Activated naive CD4-positive, alpha-beta T cell treated with anti-CD3 and anti-CD28 coated beads for 36 hours (primary cell): ENCODE measurements around the gene GRIK2. TPM values are rescaled to one million over a fixed set of nuclear protein-coding genes. Genes with fewer than 3 reads are reported as not detected.

ENCODE experiments used
- CTCF ChIA-PET: fragments of 350-600 bp; sonication (Branson Sonifier 250); formaldehyde crosslinking; loops from one replicate; lab custom pipeline; 2021; ENCODE audit warnings: antibody characterized with exemption; lab: Charles Lee
- DNase-seq: peaks from one replicate; pipeline ENCODE4 v3.0.0-alpha.2; 2020
- H3K27ac Mint-ChIP-seq: one replicate; pipeline ENCODE4 v1.8.0; 2021; ENCODE audit warnings: mild to moderate bottlenecking, mixed read lengths
- H3K27me3 Mint-ChIP-seq: one replicate; pipeline ENCODE4 v1.8.0; 2021; ENCODE audit warnings: low read depth, mixed read lengths
- H3K36me3 Mint-ChIP-seq: one replicate; pipeline ENCODE4 v1.8.0; 2021; ENCODE audit warnings: low read depth, mixed read lengths
- H3K4me1 Mint-ChIP-seq: one replicate; pipeline ENCODE4 v1.8.0; 2021; ENCODE audit warnings: low read depth, mixed read lengths
- H3K4me3 Mint-ChIP-seq: one replicate; pipeline ENCODE4 v1.8.0; 2021; ENCODE audit warnings: mild to moderate bottlenecking, moderate library complexity, mixed read lengths
- H3K9me3 Mint-ChIP-seq: one replicate; pipeline ENCODE4 v1.8.0; 2021; ENCODE audit warnings: mixed read lengths
- intact Hi-C: fragments of 100-400 bp; cut with micrococcal nuclease; formaldehyde crosslinking; loops from one replicate; pipeline ENCODE4 v1.15.1; 2023
- total RNA-seq, 2 experiments: library from RNA; stranded (reverse); gene quantifications; one replicate each; pipeline ENCODE4 v1.2.3, GENCODE V29; 2021

Gene GRIK2
- total RNA-seq, 2 experiments from 2014 or later: not detected

DNA sequence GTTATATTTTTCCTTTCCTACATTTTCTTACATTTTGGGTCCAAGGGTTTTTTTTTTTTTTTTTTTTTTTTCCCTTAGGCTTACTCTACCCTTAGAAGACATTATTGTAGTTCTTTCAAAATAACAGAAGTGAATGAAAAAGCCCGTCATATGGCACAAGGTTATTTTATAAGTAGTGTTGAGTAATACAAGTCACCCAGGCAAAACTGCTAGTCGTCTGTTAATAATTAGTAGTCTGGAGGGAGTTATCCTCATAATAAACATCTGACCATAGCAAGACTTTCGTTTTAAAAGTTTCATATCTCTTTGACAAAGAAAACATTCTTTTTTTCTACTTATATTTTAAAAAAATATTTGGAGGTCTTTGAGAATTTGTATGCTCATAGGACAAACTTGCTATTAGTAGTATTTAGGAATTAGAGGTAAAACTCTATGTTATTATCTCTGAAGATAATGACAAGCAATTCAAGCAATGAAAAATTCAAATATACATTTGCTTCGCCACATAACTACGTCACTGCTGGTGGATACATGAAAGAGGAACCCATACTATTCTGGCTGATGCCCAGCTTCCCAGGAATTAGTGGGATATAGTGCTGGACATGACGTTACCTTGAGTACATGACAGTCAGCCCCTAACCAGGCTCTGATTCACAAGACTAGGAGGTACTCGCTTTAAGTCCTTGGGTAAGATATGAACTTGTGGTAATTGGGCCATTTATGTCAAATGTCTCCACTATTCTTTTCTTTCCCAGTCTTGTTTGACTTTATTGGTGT, 532.8 kb downstream of the GRIK2 start:
- CTCF ChIA-PET: no interaction called here
- Mint-ChIP-seq H3K9me3 (peaks cover 2% of the 10 kb centered on the region), H3K36me3 (no peaks in the 10 kb centered on the region), H3K27me3 (no peaks in the 10 kb centered on the region), H3K4me3 (no peak overlapping the region), H3K27ac (no peak overlapping the region), H3K4me1 (no peaks in the 10 kb centered on the region)
- DNase-seq: no peak
- intact Hi-C loops: no loop called here

GRCh38 chr6:101931766-101932165, 538.3 kb downstream of the GRIK2 start:
- Mint-ChIP-seq H3K9me3 (no peaks in the 10 kb centered on the region), H3K36me3 (no peaks in the 10 kb centered on the region), H3K4me1 (no peaks in the 10 kb centered on the region), H3K27ac (no peak overlapping the region), H3K27me3 (no peaks in the 10 kb centered on the region), H3K4me3 (no peak overlapping the region)
- no peak for DNase-seq
- intact Hi-C loops: no loop called here
- CTCF ChIA-PET: no interaction called here

GRCh38 chr6:101932704-101933103, 539.2 kb downstream of the GRIK2 start:
- no peaks in the 10 kb centered on the region for H3K9me3 Mint-ChIP-seq
- H3K4me3 Mint-ChIP-seq: no peak overlapping the region
- CTCF ChIA-PET: no interaction called here
- DNase-seq: no peak
- no peak overlapping the region for H3K27ac Mint-ChIP-seq
- H3K4me1 Mint-ChIP-seq: no peaks in the 10 kb centered on the region
- H3K27me3 Mint-ChIP-seq: no peaks in the 10 kb centered on the region
- intact Hi-C loops: no loop called here
- no peaks in the 10 kb centered on the region for H3K36me3 Mint-ChIP-seq

GRCh38 chr6:101935732-101936131, 542.2 kb downstream of the GRIK2 start:
- DNase-seq: no peak
- CTCF ChIA-PET: no interaction called here
- Mint-ChIP-seq H3K9me3 (no peaks in the 10 kb centered on the region), H3K4me3 (no peak overlapping the region), H3K4me1 (no peaks in the 10 kb centered on the region), H3K27ac (no peak overlapping the region), H3K27me3 (no peaks in the 10 kb centered on the region), H3K36me3 (no peaks in the 10 kb centered on the region)
- intact Hi-C loops: no loop called here

DNA sequence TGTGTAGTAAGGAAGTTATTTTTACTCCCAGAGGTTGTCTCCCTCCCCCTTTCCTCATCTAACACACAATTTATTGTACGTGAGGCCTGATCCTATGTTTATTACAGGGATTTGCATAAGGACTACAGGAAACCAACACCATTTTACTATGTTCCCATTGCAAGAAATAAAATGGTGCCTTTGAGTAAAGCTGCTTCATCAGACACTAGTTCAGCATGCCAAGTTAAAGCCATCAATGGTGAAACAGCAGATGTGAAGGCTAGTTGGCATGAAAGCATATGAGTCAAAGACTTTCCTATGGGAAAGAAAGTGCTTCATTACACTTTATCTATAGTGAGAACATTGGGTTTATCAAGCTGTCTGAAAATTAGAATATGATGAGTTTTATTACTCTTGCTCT, 543.0 kb downstream of the GRIK2 start:
- Mint-ChIP-seq H3K27ac (no peak overlapping the region), H3K27me3 (no peaks in the 10 kb centered on the region), H3K4me1 (no peaks in the 10 kb centered on the region), H3K4me3 (no peak overlapping the region), H3K36me3 (no peaks in the 10 kb centered on the region), H3K9me3 (no peaks in the 10 kb centered on the region)
- intact Hi-C loops: no loop called here
- CTCF ChIA-PET: no interaction called here
- no peak for DNase-seq

- CTCF ChIA-PET: no interaction called here
- no peaks in the 10 kb centered on the region for H3K9me3 Mint-ChIP-seq
- H3K4me1 Mint-ChIP-seq: no peaks in the 10 kb centered on the region
- H3K27ac Mint-ChIP-seq: no peak overlapping the region
- no peak overlapping the region for H3K4me3 Mint-ChIP-seq
- no peaks in the 10 kb centered on the region for H3K27me3 Mint-ChIP-seq
- H3K36me3 Mint-ChIP-seq: no peaks in the 10 kb centered on the region
- DNase-seq: no peak
- intact Hi-C loops: no loop called here
These were observed 543.6 kb downstream of the GRIK2 start for GRCh38 chr6:101937108-101937507.

DNA sequence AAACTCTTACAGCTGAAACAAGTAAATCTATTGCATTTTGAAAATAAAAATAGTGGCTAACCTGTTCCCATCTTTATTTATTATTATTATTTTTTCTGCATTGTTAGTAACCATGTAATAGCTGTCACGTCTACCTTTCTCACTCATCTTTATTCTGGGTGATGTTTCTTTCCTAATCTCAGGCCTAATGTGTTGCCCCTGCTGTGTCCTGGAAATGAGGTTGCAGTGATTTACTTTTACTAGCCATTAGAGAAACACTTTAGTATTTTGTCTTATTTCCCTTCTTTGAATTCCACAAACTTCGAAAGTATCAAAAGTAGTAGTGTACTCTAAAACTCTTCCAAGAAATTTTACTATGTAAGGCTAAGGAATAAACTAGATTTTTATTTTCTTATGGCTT, 546.9 kb downstream of the GRIK2 start:
- Mint-ChIP-seq H3K4me1 (no peaks in the 10 kb centered on the region), H3K9me3 (peaks cover 2% of the 10 kb centered on the region), H3K4me3 (no peak overlapping the region), H3K27ac (no peak overlapping the region), H3K27me3 (no peaks in the 10 kb centered on the region), H3K36me3 (no peaks in the 10 kb centered on the region)
- no peak for DNase-seq
- CTCF ChIA-PET: no interaction called here
- intact Hi-C loops: no loop called here

- Mint-ChIP-seq H3K27me3 (no peaks in the 10 kb centered on the region), H3K9me3 (peaks cover 6% of the 10 kb centered on the region), H3K4me1 (no peaks in the 10 kb centered on the region), H3K4me3 (no peak overlapping the region), H3K27ac (no peak overlapping the region), H3K36me3 (no peaks in the 10 kb centered on the region)
- no peak for DNase-seq
- intact Hi-C loops: no loop called here
- CTCF ChIA-PET: no interaction called here
These were observed 563.5 kb downstream of the GRIK2 start for GRCh38 chr6:101956961-101957360.

- H3K4me1 Mint-ChIP-seq: no peaks in the 10 kb centered on the region
- no peak for DNase-seq
- no peak overlapping the region for H3K4me3 Mint-ChIP-seq
- H3K27me3 Mint-ChIP-seq: no peaks in the 10 kb centered on the region
- no peak overlapping the region for H3K27ac Mint-ChIP-seq
- no peaks in the 10 kb centered on the region for H3K36me3 Mint-ChIP-seq
- intact Hi-C loops: no loop called here
- peaks cover 8% of the 10 kb centered on the region for H3K9me3 Mint-ChIP-seq
- CTCF ChIA-PET: no interaction called here
These were observed 567.8 kb downstream of the GRIK2 start for GRCh38 chr6:101961357-101961756.

GRCh38 chr6:101980924-101981323, 587.4 kb downstream of the GRIK2 start:
- Mint-ChIP-seq H3K27me3 (no peaks in the 10 kb centered on the region), H3K4me3 (no peak overlapping the region), H3K27ac (no peak overlapping the region), H3K36me3 (no peaks in the 10 kb centered on the region), H3K9me3 (peaks cover 7% of the 10 kb centered on the region), H3K4me1 (no peaks in the 10 kb centered on the region)
- CTCF ChIA-PET: no interaction called here
- intact Hi-C loops: no loop called here
- no peak for DNase-seq

GRCh38 chr6:101986476-101986875, 593.0 kb downstream of the GRIK2 start:
- Mint-ChIP-seq H3K4me1 (no peaks in the 10 kb centered on the region), H3K27me3 (no peaks in the 10 kb centered on the region), H3K27ac (no peak overlapping the region), H3K4me3 (no peak overlapping the region), H3K9me3 (no peaks in the 10 kb centered on the region), H3K36me3 (no peaks in the 10 kb centered on the region)
- CTCF ChIA-PET: no interaction called here
- intact Hi-C loops: no loop called here
- DNase-seq: no peak

GRCh38 chr6:101992286-101992685, 598.8 kb downstream of the GRIK2 start:
- CTCF ChIA-PET: no interaction called here
- H3K27me3 Mint-ChIP-seq: no peaks in the 10 kb centered on the region
- no peaks in the 10 kb centered on the region for H3K36me3 Mint-ChIP-seq
- H3K4me1 Mint-ChIP-seq: no peaks in the 10 kb centered on the region
- DNase-seq: no peak
- H3K27ac Mint-ChIP-seq: no peak overlapping the region
- no peak overlapping the region for H3K4me3 Mint-ChIP-seq
- intact Hi-C loops: no loop called here
- no peaks in the 10 kb centered on the region for H3K9me3 Mint-ChIP-seq

- Mint-ChIP-seq H3K27me3 (no peaks in the 10 kb centered on the region), H3K4me1 (no peaks in the 10 kb centered on the region), H3K36me3 (no peaks in the 10 kb centered on the region), H3K9me3 (no peaks in the 10 kb centered on the region), H3K27ac (no peak overlapping the region), H3K4me3 (no peak overlapping the region)
- CTCF ChIA-PET: no interaction called here
- intact Hi-C loops: no loop called here
- no peak for DNase-seq
These were observed 601.0 kb downstream of the GRIK2 start for GRCh38 chr6:101994521-101994920.
